HG03575 (cell line): ENCODE results near the gene ZNF260.
"Not testable (repeated sequence)": the region's sequence is repeated elsewhere in the genome, so short reads cannot be mapped to it uniquely, and the experiment has no call there.

ENCODE experiments used
- ATAC-seq: cut with Tn5 transposase; IDR thresholded peaks from one replicate; pipeline ENCODE4 v1.9.1; 2021; ENCODE audit not compliant: unreplicated experiment, insufficient number of reproducible peaks, low FRiP score; ENCODE audit errors: extremely low read depth

Gene ZNF260

GRCh38 chr19:36492689-36493453 lies 35.2 kb downstream of the ZNF260 start:
- ATAC-seq, result not testable (repeated sequence)

DNA sequence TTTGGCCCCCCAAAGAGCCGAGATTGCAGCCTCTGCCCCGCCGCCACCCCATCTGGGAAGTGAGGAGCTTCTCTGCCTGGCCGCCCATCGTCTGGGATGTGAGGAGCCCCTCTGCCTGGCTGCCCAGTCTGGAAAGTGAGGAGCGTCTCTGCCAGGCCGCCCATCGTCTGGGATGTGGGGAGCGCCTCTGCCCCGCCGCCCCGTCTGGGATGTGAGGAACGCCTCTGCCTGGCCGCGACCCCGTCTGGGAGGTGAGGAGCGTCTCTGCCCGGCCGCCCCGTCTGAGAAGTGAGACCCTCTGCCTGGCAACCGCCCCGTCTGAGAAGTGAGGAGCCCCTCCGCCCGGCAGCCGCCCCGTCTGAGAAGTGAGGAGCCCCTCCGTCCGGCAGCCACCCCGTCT lies 37.2 kb downstream of the ZNF260 start:
- not testable (repeated sequence) for ATAC-seq

DNA sequence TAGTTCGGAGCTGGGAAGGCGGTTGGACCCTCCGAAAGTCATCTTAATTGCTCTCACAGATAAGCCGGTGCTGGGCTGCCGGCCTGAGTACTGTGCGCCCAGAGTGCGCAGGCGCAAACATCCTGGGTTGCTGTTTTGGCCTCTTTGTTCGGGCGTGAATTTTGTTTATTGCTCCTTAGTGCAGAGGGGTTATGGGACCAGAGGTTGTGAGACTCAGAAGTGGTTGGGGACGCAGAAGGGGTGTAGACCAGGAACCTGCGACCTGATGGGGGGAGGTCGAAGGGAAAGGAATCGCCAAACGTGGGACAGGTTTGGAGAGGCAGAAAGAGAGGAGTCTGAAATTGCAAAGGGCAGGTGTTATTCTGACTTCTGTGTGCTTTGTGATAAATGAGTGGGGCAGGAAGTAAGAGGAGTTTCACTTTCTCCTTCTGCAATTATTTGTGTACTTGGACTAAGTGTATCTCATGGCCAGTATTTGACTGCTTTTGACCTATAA lies 38.1 kb downstream of the ZNF260 start:
- ATAC-seq, result no peak

DNA sequence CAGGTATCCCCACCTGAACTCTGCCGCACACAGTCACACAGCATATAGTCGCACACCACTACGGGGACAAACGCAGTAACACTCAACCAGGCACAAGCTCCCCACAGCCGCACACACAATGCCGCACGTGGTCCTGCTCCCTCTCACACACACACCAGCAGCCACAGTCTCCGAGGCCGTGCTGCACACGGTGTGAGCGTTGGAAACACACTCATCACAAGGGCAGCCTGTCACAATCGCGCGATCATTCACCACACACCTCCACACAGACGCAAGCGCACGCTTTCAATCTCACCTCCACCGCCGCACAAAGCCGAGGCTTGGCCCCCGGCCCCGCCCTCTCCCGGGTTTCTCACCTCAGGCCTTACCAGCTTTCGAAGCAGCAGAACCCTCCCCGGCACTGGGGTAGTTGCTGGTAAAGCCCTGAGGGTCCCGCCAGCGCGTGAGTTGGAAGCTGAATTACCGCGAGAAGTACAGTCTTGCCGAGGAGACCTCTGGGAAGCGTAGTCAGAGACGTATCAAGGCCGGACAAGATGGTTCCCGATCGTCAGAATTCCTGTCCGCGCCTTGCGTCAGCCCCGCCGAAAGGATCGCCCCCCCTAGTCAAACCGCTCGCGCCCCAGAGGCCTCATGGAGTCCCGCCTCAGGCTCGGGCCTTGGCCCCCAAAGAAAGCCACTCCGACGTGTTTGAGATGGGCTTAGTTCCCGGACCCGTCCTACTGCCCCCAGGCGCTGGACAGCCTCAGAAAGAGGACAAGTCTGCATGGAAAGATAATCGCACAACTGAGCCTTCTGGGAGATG lies 38.8 kb downstream of the ZNF260 start, which contains the start of gene ZNF566:
Gene ZNF566 (minus strand): TSS at position 444 of the 802 bp plus-strand sequence. CDS start 13,004 bp downstream, outside the sequence.
- no peak for ATAC-seq

GRCh38 chr19:36488846-36489117 lies 39.3 kb downstream of the ZNF260 start:
- ATAC-seq, result no peak

GRCh38 chr19:36488118-36488845 lies 39.8 kb downstream of the ZNF260 start:
- no peak for ATAC-seq

DNA sequence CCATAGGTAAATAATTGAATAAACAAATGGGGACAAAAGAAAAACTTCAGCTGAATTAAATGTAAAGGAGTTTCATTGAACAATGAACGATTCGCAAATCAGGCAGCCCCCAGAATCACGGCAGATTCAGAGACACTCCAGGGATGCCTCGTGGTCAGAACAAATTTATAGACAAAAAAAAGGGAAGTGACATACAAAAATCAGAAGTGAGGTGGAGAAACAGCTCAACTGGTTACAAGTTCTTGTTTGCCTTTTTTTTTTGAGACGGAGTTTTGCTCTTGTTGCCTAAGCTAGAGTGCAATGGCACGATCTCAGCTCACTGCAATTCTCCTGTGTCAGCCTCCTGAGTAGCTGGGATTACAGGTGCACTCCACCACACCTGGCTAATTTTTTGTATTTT lies 44.4 kb downstream of the ZNF260 start:
- no peak for ATAC-seq

DNA sequence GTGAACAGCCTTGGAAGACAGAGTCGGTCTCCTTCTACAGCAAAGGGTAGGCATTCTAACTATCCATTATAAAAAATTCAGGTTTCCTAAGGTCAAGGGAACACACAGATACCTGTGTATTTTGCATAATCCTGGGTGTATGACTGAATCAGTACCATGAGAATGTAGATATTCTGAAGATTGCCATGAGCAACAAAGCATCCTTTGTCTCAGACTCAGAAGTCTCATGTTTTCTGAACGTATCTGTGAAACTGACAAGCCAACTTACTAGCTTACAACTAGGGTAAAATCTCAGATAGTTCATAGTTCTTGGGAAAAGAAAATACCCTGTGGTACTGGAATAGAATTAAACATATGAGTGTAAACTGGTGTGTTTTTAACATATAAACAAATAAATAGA lies 45.2 kb downstream of the ZNF260 start:
- no peak for ATAC-seq
